Measurements from ENCODE around the gene BRMS1L. TPM values are rescaled to one million over a fixed set of nuclear protein-coding genes. Genes with fewer than 3 reads are reported as not detected.

Gene BRMS1L
- total and polyA plus RNA-seq, 9 of the 15 experiments (the other 6 are each of a cell fraction or from before 2014, with no cell fraction given) = 1.2 to 4.7 (median 3.3) TPM

GRCh38 chr14:35826218-35826951 lies at the start of gene BRMS1L (continued):
- peak; percentile 69 for TF ChIP-seq ZBTB12 (CRISPR knock-in tag; IDR thresholded peaks at IDR 0.05)
- TF ChIP-seq PHF8 (IDR thresholded peaks at IDR 0.05; ENCODE audit: borderline replicate concordance, low read length) = peak; percentile 99
- TF ChIP-seq ADNP (tag; IDR thresholded peaks at IDR 0.05) = no peak
- TF ChIP-seq RBM15 (IDR thresholded peaks at IDR 0.05; ENCODE audit: insufficient read depth, low read length) = no peak

GRCh38 chr14:35776823-35777222 lies 49.3 kb upstream of the BRMS1L start:
- intact Hi-C loops (cut with micrococcal nuclease) = no loop called here
- Histone ChIP-seq H3K9me3 (replicated peaks; ENCODE audit: control insufficient read depth, insufficient read depth, low read depth, low read length) (no peaks in the 10 kb centered on the region), H3K79me2 (ENCODE audit: control insufficient read depth, insufficient read depth, low read length) (no peaks in the 10 kb centered on the region), H3K4me2 (ENCODE audit: insufficient read depth, low read length) (no peak overlapping the region), H3K9ac (ENCODE audit: insufficient read depth in 1 of 2, low read depth in 2 of 2, low read length in 2 of 2) (no peak overlapping the region), H3K36me3 (ENCODE audit: control insufficient read depth, insufficient read depth, low read length) (no peaks in the 10 kb centered on the region), H3K27ac (ENCODE audit: extremely low read depth, low read depth, low read length) (no peak overlapping the region), H2AFZ (ENCODE audit: low read depth, low read length) (no peak overlapping the region), H4K20me1 (replicated peaks; ENCODE audit: control insufficient read depth, insufficient read depth, low read length) (no peaks in the 10 kb centered on the region), H3K9me1 (ENCODE audit: control insufficient read depth, insufficient read depth, low read length) (no peaks in the 10 kb centered on the region), H3K4me1 (replicated peaks in 1 of 2; ENCODE audit: control insufficient read depth in 2 of 2, insufficient read depth in 2 of 2, low read length in 2 of 2) (no peaks in the 10 kb centered on the region), H3K27me3 (ENCODE audit: control insufficient read depth in 2 of 2, insufficient read depth in 2 of 2, low read length in 2 of 2) (no peaks in the 10 kb centered on the region), H3K4me3 (no peak overlapping the region)
- WGBS (ENCODE audit: insufficient coverage, low coverage, missing lambda C conversion rate) = 42% methylated on average over 4 of the region's 4 CpGs
- TF ChIP-seq FOS (IDR thresholded peaks at IDR 0.05; ENCODE audit: extremely low read depth, insufficient read length) (no peak), ZNF146 (CRISPR knock-in tag; IDR thresholded peaks at IDR 0.05; ENCODE audit: unreplicated experiment) (no peak), SREBF1 (IDR thresholded peaks at IDR 0.05; ENCODE audit: borderline replicate concordance, low read depth, low read length) (no peak), ZC3H8 (IDR thresholded peaks at IDR 0.05) (no peak), TAF7 (tag; IDR thresholded peaks at IDR 0.05) (no peak), U2AF2 (optimal IDR thresholded peaks at IDR 0.05; ENCODE audit: low read depth, low read length) (no peak), POLR3G (IDR thresholded peaks at IDR 0.05; ENCODE audit: extremely low read depth, insufficient read length, insufficient replicate concordance) (no peak)
- TF ChIP-seq, protein P1, sequence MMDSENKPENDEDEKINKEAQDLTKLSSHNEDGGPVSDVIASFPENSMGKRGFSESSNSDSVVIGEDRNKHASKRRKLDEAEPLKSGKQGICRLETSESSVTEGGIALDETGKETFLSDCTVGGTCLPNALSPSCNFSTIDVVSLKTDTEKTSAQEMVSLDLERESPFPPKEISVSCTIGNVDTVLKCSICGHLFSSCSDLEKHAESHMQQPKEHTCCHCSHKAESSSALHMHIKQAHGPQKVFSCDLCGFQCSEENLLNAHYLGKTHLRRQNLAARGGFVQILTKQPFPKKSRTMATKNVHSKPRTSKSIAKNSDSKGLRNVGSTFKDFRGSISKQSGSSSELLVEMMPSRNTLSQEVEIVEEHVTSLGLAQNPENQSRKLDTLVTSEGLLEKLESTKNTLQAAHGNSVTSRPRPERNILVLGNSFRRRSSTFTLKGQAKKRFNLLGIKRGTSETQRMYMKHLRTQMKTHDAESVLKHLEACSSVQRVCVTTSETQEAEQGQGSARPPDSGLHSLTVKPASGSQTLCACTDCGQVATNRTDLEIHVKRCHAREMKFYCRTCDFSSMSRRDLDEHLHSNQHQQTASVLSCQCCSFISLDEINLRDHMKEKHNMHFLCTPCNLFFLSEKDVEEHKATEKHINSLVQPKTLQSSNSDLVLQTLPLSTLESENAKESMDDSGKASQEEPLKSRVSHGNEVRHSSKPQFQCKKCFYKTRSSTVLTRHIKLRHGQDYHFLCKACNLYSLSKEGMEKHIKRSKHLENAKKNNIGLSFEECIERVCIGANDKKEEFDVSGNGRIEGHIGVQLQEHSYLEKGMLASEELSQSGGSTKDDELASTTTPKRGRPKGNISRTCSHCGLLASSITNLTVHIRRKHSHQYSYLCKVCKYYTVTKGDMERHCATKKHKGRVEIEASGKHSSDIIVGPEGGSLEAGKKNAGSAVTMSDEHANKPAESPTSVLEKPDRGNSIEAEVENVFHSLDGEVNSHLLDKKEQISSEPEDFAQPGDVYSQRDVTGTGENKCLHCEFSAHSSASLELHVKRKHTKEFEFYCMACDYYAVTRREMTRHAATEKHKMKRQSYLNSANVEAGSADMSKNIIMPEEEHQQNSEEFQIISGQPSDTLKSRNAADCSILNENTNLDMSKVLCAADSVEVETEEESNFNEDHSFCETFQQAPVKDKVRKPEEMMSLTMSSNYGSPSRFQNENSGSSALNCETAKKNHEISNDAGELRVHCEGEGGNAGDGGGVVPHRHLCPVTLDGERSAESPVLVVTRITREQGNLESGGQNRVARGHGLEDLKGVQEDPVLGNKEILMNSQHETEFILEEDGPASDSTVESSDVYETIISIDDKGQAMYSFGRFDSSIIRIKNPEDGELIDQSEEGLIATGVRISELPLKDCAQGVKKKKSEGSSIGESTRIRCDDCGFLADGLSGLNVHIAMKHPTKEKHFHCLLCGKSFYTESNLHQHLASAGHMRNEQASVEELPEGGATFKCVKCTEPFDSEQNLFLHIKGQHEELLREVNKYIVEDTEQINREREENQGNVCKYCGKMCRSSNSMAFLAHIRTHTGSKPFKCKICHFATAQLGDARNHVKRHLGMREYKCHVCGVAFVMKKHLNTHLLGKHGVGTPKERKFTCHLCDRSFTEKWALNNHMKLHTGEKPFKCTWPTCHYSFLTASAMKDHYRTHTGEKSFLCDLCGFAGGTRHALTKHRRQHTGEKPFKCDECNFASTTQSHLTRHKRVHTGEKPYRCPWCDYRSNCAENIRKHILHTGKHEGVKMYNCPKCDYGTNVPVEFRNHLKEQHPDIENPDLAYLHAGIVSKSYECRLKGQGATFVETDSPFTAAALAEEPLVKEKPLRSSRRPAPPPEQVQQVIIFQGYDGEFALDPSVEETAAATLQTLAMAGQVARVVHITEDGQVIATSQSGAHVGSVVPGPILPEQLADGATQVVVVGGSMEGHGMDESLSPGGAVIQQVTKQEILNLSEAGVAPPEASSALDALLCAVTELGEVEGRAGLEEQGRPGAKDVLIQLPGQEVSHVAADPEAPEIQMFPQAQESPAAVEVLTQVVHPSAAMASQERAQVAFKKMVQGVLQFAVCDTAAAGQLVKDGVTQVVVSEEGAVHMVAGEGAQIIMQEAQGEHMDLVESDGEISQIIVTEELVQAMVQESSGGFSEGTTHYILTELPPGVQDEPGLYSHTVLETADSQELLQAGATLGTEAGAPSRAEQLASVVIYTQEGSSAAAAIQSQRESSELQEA (IDR thresholded peaks at IDR 0.05; ENCODE audit: low read depth) = no peak
- DNase-seq (ENCODE audit: extremely low read depth in 1 of 4, low spot score in 3 of 4) (no peak), FAIRE-seq (no peak), ATAC-seq (no peak)
- ChIA-PET CTCF (ENCODE audit: low intra/inter-chr PET ratio) (no interaction called here), POLR2A (no interaction called here)
- in situ Hi-C loops (cut with MboI) = no loop called here
- no TSS peak for BruUV-seq (replicated peaks)

Measured in K562 (cell line).